ENCODE measurements around the gene ISX.

GRCh38 chr22:35070451-35071093 is 4.6 kb downstream of the ISX start:
- TF ChIP-seq CTCF (IDR thresholded peaks at IDR 0.05) (no peak), ZFX (IDR thresholded peaks at IDR 0.05; ENCODE audit: borderline replicate concordance) (no peak)
